Right atrium auricular region (tissue), 2 donors: ENCODE measurements around the gene CHMP3. TPM values are rescaled to one million over a fixed set of nuclear protein-coding genes. Genes with fewer than 3 reads are reported as not detected.
A peak's percentile ranks its signal among the peaks of the same experiment; 100 is the strongest.

ENCODE experiments used
- DNase-seq: peaks from one replicate; pipeline ENCODE4 v3.0.0-alpha.2; 2019; ENCODE audit warnings: low spot score
- H3K27ac ChIP-seq, 2 donors: fragments of 200-600 bp; sonication (generic); 1 replicate in 1 of 2; 2 replicates in 1 of 2; pipeline ENCODE4 v1.5.1; 2016 to 2019
- H3K27me3 ChIP-seq, 2 donors: fragments of 200-600 bp; sonication (generic); one replicate each; pipeline versions ENCODE4 v1.5.1 to v1.6.0; 2017 to 2019
- H3K36me3 ChIP-seq: fragments of 200-600 bp; sonication (generic); one replicate; pipeline ENCODE4 v1.5.1; 2016
- H3K4me1 ChIP-seq, 2 donors: fragments of 200-600 bp; sonication (generic); one replicate each; pipeline versions ENCODE4 v1.5.1 to v1.6.0; 2017 to 2019
- H3K4me3 ChIP-seq, 2 donors: fragments of 200-600 bp; sonication (generic); 1 replicate in 1 of 2; 2 replicates in 1 of 2; pipeline ENCODE4 v1.5.1; 2017 to 2019; ENCODE audit warnings: mild to moderate bottlenecking in 1 of 2, moderate library complexity in 1 of 2
- H3K9me3 ChIP-seq, 2 donors: fragments of 200-600 bp; sonication (generic); one replicate each; pipeline ENCODE4 v1.5.1; 2019
- total RNA-seq, 2 donors: library from RNA; depleted of rRNA; stranded (reverse); fragments of >200 nt; gene quantifications; one replicate each; pipeline ENCODE4 v1.1.0, GENCODE V29; 2016
- TF ChIP-seq, protein P1 (sequence below), 2 donors: fragments of 200-600 bp; sonication (generic); IDR thresholded peaks; one replicate each; pipeline ENCODE4 v1.5.1; 2019; ENCODE audit warnings: antibody characterized with exemption in 2 of 2

The CHMP3 gene
- total RNA-seq, 2 donors from 2014 or later = 79.7 to 89.1 TPM

DNA sequence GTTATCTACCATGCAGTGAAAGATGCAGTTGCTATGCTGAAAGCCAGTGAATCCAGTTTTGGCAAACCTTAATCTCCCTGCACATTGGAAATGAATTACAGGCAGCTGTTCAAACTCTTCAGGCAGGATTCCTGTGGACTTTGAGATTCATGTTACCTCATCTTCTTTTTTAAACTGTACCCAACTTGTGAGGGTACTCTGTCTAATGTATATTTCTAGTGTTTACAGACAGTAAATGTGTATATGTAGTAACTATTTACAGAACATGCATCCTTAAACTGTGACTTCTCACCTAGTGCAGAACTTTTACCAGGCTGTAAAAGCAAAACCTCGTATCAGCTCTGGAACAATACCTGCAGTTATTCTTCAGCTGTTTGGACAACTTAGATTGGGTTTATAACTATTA is 71.2 kb downstream of the CHMP3 start:
- DNase-seq = no peak
- peaks cover 79% of the 10 kb centered on the region for H3K36me3 ChIP-seq
- H3K9me3 ChIP-seq = no peaks in the 10 kb centered on the region
- no peaks in the 10 kb centered on the region for H3K27me3 ChIP-seq
- TF ChIP-seq, protein P1, sequence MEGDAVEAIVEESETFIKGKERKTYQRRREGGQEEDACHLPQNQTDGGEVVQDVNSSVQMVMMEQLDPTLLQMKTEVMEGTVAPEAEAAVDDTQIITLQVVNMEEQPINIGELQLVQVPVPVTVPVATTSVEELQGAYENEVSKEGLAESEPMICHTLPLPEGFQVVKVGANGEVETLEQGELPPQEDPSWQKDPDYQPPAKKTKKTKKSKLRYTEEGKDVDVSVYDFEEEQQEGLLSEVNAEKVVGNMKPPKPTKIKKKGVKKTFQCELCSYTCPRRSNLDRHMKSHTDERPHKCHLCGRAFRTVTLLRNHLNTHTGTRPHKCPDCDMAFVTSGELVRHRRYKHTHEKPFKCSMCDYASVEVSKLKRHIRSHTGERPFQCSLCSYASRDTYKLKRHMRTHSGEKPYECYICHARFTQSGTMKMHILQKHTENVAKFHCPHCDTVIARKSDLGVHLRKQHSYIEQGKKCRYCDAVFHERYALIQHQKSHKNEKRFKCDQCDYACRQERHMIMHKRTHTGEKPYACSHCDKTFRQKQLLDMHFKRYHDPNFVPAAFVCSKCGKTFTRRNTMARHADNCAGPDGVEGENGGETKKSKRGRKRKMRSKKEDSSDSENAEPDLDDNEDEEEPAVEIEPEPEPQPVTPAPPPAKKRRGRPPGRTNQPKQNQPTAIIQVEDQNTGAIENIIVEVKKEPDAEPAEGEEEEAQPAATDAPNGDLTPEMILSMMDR (IDR thresholded peaks at IDR 0.05) = no peak
- no peak overlapping the region for H3K4me3 ChIP-seq
- peaks cover 0 to 16% of the 10 kb centered on the region in 2 donors for H3K4me1 ChIP-seq
- peak overlapping the region in 1 of 2 donors; percentile 58 for H3K27ac ChIP-seq

DNA sequence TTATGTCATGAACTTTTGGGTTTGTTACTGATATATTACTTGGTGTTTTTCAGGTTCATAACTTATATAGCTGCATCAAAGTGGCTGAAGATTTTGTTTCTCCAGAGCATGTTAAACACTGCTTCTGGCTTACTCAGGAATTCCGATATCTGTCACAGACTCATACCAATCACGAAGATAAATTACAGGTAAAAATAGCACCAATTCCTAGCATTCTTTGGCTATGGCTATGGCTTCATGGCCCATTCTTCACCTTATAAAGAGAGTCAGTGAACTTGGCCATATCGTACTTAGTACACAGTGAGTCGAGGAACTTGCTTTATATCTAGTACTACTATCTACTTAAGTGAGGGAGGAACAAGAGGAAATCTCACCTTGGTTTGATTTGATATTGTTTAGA is 72.2 kb downstream of the CHMP3 start:
- no peak for DNase-seq
- H3K27ac ChIP-seq = peak overlapping the region; percentile 3 to 58
- H3K9me3 ChIP-seq = no peaks in the 10 kb centered on the region
- no peaks in the 10 kb centered on the region for H3K27me3 ChIP-seq
- no peak overlapping the region for H3K4me3 ChIP-seq
- TF ChIP-seq, protein P1 (IDR thresholded peaks at IDR 0.05) = no peak
- H3K36me3 ChIP-seq = peaks cover 80% of the 10 kb centered on the region
- peaks cover 0 to 16% of the 10 kb centered on the region in 2 donors for H3K4me1 ChIP-seq

DNA sequence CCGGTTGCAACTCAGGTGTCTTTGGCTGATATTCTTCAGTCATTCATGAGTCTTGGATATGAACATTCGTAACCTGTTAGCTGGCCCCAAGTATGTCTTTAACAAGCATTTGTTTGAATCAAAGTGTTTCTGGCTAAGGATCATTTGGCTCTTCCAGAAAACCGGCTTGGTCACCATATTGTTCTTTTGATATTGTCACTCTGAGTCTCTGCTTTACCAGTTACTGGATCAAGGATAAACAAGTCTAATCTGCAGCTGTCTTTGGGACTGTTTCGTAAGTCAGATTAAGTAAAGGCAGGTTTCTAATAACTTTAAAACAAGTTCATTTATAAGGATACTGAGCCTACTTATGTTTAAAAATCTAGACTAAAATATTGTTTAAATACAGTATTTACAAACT is 73.0 kb downstream of the CHMP3 start:
- Histone ChIP-seq H3K4me3 (no peak overlapping the region), H3K36me3 (peaks cover 83% of the 10 kb centered on the region), H3K4me1 (peaks cover 0 to 16% of the 10 kb centered on the region in 2 donors), H3K9me3 (no peaks in the 10 kb centered on the region), H3K27ac (peak overlapping the region in 1 of 2 donors; percentile 58), H3K27me3 (no peaks in the 10 kb centered on the region)
- TF ChIP-seq, protein P1 (IDR thresholded peaks at IDR 0.05) = no peak
- no peak for DNase-seq

DNA sequence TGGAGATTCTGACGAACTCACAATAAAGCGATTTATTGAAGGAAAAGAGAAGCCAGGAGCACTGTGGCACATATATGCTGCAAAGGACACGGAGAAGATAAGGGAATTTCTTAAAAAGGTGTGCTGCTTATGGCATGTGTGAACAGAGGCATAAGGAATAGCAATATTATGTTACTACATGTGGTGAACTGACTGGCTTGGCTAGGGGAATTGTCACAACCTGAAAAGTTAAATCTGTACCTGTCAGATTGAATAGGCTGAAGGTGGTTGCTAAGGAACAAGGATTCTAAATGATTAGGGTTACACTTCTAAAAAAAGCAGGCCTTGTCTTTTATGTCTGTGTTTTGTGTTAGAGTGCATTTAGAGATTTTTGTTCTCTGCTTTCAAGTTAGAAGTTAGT is 73.7 kb downstream of the CHMP3 start:
- peaks cover 0 to 16% of the 10 kb centered on the region in 2 donors for H3K4me1 ChIP-seq
- H3K27me3 ChIP-seq = no peaks in the 10 kb centered on the region
- TF ChIP-seq, protein P1 (IDR thresholded peaks at IDR 0.05) = no peak
- DNase-seq = no peak
- no peaks in the 10 kb centered on the region for H3K9me3 ChIP-seq
- no peak overlapping the region for H3K4me3 ChIP-seq
- H3K36me3 ChIP-seq = peaks cover 88% of the 10 kb centered on the region
- peak overlapping the region in 1 of 2 donors; percentile 58 for H3K27ac ChIP-seq

DNA sequence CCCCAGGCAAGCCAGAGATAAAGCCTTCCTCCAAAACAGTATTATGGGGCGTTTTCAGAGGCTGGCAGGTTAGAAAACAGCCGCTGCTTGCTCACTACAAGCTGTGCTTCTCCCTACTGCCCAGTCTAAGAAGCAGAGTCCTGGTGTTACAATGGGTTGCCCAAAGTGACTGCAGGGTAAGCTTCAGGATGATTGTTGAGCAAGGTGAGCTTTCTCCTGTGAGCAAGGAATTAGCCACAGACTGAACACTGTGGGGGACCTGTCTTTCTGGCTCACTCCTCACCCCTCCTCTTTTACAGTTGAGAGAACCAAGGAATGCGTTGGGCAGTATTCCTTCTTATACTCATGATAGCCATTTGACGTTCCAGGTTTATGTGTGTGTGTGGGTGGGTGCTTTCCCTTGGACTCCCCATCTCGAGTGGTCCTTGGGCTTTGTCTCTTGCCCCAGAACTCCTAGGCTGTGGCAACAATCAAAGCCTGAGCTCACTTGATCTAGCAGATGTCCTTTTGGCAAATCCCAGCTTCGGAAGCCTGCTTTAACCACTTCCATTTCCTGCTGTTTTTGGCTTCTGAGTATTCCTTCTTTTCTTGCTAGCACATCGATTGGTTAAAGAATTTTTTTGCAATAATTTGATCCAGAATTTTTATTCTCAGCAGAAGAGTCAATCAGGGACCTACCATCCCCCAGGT is 74.5 kb downstream of the CHMP3 start:
- no peaks in the 10 kb centered on the region for H3K9me3 ChIP-seq
- H3K27me3 ChIP-seq = no peaks in the 10 kb centered on the region
- no peak overlapping the region for H3K27ac ChIP-seq
- peaks cover 94% of the 10 kb centered on the region for H3K36me3 ChIP-seq
- no peak for DNase-seq
- H3K4me1 ChIP-seq = peaks cover 0 to 16% of the 10 kb centered on the region in 2 donors
- TF ChIP-seq, protein P1 (IDR thresholded peaks at IDR 0.05) = no peak
- no peak overlapping the region for H3K4me3 ChIP-seq

DNA sequence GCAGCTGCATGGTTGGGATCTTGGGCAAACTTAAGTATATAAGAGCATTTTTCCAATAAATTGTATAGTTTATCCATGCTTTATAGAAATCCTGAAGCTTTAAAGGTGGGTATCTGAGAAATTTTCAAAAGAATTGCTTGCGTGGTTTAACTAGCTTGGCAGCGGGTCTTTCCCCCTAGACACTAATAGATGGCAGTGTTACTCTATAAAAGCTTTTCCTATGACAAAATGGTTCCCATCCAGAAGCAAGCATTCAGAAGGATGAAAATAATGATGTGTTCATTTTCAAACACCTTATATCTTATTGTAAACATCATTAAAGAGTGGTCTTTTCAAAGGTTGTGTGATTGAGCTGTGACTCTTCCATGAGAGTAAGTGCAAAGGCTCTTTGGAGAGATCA is 76.2 kb downstream of the CHMP3 start:
- H3K9me3 ChIP-seq = no peaks in the 10 kb centered on the region
- H3K36me3 ChIP-seq = peaks cover 96% of the 10 kb centered on the region
- no peak for DNase-seq
- TF ChIP-seq, protein P1 (IDR thresholded peaks at IDR 0.05) = peak in 1 of 2 donors; percentile 16
- no peaks in the 10 kb centered on the region for H3K27me3 ChIP-seq
- no peak overlapping the region for H3K4me3 ChIP-seq
- H3K4me1 ChIP-seq = peaks cover 0 to 22% of the 10 kb centered on the region in 2 donors
- no peak overlapping the region for H3K27ac ChIP-seq
